ENCODE results near the gene SPTBN4. TPM values are rescaled to one million over a fixed set of nuclear protein-coding genes. Genes with fewer than 3 reads are reported as not detected.
"Not testable (repeated sequence)": the region's sequence is repeated elsewhere in the genome, so short reads cannot be mapped to it uniquely, and the experiment has no call there.

Gene SPTBN4
- under 0.01 TPM in 1 of 2 replicates, not detected in the other for total RNA-seq

- DNase-seq (ENCODE audit: low read depth in 2 of 2), result no peak
Observed at GRCh38 chr19:40466985-40467734, at the start of gene SPTBN4. SPTBN4 (plus strand) TSS chr19:40467001; CDS start chr19:40472622, 5,621 bp downstream.

GRCh38 chr19:40417643-40417981 is 49.2 kb upstream of the SPTBN4 start:
- no peak for DNase-seq (ENCODE audit: low read depth in 2 of 2)

GRCh38 chr19:40418040-40418439 is 48.8 kb upstream of the SPTBN4 start:
- no peak for DNase-seq (ENCODE audit: low read depth in 2 of 2)

GRCh38 chr19:40419066-40419612 is 47.7 kb upstream of the SPTBN4 start:
- no peak for DNase-seq (ENCODE audit: low read depth in 2 of 2)

GRCh38 chr19:40419780-40420179 is 47.0 kb upstream of the SPTBN4 start:
- no peak for DNase-seq (ENCODE audit: low read depth in 2 of 2)

- DNase-seq (ENCODE audit: low read depth in 2 of 2), result no peak
Observed at GRCh38 chr19:40420451-40420765, 46.4 kb upstream of the SPTBN4 start.

GRCh38 chr19:40420766-40421765 is 45.7 kb upstream of the SPTBN4 start:
- peak; percentile 86 to 93 for DNase-seq (ENCODE audit: low read depth in 2 of 2)

- DNase-seq (ENCODE audit: low read depth in 2 of 2), result no peak
Observed at GRCh38 chr19:40421993-40422747, 44.6 kb upstream of the SPTBN4 start.

- no peak for DNase-seq (ENCODE audit: low read depth in 2 of 2)
Observed at GRCh38 chr19:40422748-40423566, 43.8 kb upstream of the SPTBN4 start.

GRCh38 chr19:40423938-40424337 is 42.9 kb upstream of the SPTBN4 start:
- DNase-seq (ENCODE audit: low read depth in 2 of 2), result no peak

GRCh38 chr19:40424637-40425449 is 42.0 kb upstream of the SPTBN4 start:
- DNase-seq (ENCODE audit: low read depth in 2 of 2), result peak in 1 of 2 donors; percentile 31

GRCh38 chr19:40425450-40426287 is 41.1 kb upstream of the SPTBN4 start, which contains the start of gene SERTAD1:
SERTAD1 (minus strand) TSS chr19:40425992; CDS start chr19:40423546, 2,446 bp downstream.
- DNase-seq (ENCODE audit: low read depth in 2 of 2), result peak; percentile 98 to 100

GRCh38 chr19:40428197-40428596 is 38.6 kb upstream of the SPTBN4 start:
- not testable (repeated sequence) for DNase-seq (ENCODE audit: low read depth in 2 of 2)

GRCh38 chr19:40430242-40430641 is 36.6 kb upstream of the SPTBN4 start:
- DNase-seq (ENCODE audit: low read depth in 2 of 2), result not testable (repeated sequence)

- no peak for DNase-seq (ENCODE audit: low read depth in 2 of 2)
Observed at GRCh38 chr19:40431698-40432097, 35.1 kb upstream of the SPTBN4 start.

- DNase-seq (ENCODE audit: low read depth in 2 of 2), result not testable (repeated sequence)
Observed at GRCh38 chr19:40432760-40433159, 34.0 kb upstream of the SPTBN4 start.

GRCh38 chr19:40433391-40434216 is 33.2 kb upstream of the SPTBN4 start:
- peak; percentile 69 to 93 for DNase-seq (ENCODE audit: low read depth in 2 of 2)

GRCh38 chr19:40438284-40438683 is 28.5 kb upstream of the SPTBN4 start:
- no peak for DNase-seq (ENCODE audit: low read depth in 2 of 2)

All from dermis microvascular lymphatic vessel endothelial cell (primary cell).